IPS DF 6.9 (cell line): ENCODE measurements around the gene MAST3.

Source experiments
- DNase-seq: peaks from one replicate; pipeline ENCODE4 v3.0.0-alpha.2; 2013; ENCODE audit warnings: low read depth, low spot score
- H3K27ac ChIP-seq: one replicate; pipeline ENCODE4 v1.5.1; 2013; ENCODE audit warnings: low read length, control low read depth
- H3K27me3 ChIP-seq: 2 replicates; pipeline ENCODE4 v1.6.1; 2013; ENCODE audit warnings: mild to moderate bottlenecking, low read length; ENCODE audit not compliant: control insufficient read depth, insufficient read depth
- H3K36me3 ChIP-seq: 2 replicates; pipeline ENCODE4 v1.6.1; 2013; ENCODE audit warnings: low read length; ENCODE audit not compliant: control insufficient read depth, insufficient read depth
- H3K4me1 ChIP-seq: 2 replicates; pipeline ENCODE4 v1.6.1; 2013; ENCODE audit warnings: low read length; ENCODE audit not compliant: control insufficient read depth, insufficient read depth
- H3K4me3 ChIP-seq: 2 replicates; pipeline ENCODE4 v1.5.1; 2013; ENCODE audit warnings: mild to moderate bottlenecking, low read length
- H3K9me3 ChIP-seq: 2 replicates; pipeline ENCODE4 v1.6.1; 2013; ENCODE audit warnings: low read length, inconsistent platforms; ENCODE audit not compliant: control insufficient read depth, insufficient read depth
- WGBS: extraction: QIAGEN DNeasy Blood & Tissue Kit; methylation state at CpG from one replicate; pipeline ENCODE4 v1.1.7; 2013; ENCODE audit warnings: mixed read lengths, missing lambda C conversion rate; ENCODE audit not compliant: insufficient read length, insufficient coverage; 5-methylcytosine and 5-hydroxymethylcytosine counted together

The MAST3 gene

DNA sequence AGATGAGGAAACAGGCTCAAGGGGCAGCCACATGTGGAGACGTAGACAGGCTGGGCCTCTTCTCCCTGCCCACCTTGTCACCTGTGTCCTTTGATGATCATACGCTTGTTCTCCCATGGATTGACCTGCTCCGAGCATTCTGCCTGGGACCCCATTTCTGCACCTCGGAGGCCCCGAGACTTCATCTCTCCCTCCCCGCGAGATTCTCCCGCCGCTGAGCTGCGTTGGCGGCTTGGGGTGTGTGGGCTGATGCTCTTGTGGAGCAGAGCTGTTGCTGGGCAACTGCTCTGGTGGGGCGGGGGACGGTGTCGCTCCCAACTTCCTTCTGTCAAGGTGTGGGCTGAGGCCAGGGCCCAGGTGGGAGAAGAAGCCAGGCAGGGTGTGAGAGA is 22.1 kb downstream of the MAST3 start:
- no peak for DNase-seq
- Histone ChIP-seq H3K27ac (no peak overlapping the region), H3K4me3 (no peak overlapping the region)

GRCh38 chr19:18120127-18120526 is 22.5 kb downstream of the MAST3 start:
- no peaks in the 10 kb centered on the region for H3K9me3 ChIP-seq
- WGBS = no CpG with 5 or more reads among the region's 1 CpG
- peaks cover 8% of the 10 kb centered on the region; the same call in 1 of the 2 replicates for H3K36me3 ChIP-seq
- DNase-seq = no peak
- H3K27me3 ChIP-seq = no peaks in the 10 kb centered on the region
- no peak overlapping the region for H3K4me3 ChIP-seq
- H3K27ac ChIP-seq = no peak overlapping the region
- peaks cover 1% of the 10 kb centered on the region; the same call in 1 of the 2 replicates for H3K4me1 ChIP-seq

More for the DNA sequence above, 22.1 kb downstream of the MAST3 start:
- no peaks in the 10 kb centered on the region for H3K9me3 ChIP-seq
- H3K36me3 ChIP-seq = peaks cover 8% of the 10 kb centered on the region; the same call in 1 of the 2 replicates
- H3K27me3 ChIP-seq = no peaks in the 10 kb centered on the region
- H3K4me1 ChIP-seq = peaks cover 1% of the 10 kb centered on the region; the same call in 1 of the 2 replicates
- WGBS = no CpG with 5 or more reads among the region's 14 CpGs

DNA sequence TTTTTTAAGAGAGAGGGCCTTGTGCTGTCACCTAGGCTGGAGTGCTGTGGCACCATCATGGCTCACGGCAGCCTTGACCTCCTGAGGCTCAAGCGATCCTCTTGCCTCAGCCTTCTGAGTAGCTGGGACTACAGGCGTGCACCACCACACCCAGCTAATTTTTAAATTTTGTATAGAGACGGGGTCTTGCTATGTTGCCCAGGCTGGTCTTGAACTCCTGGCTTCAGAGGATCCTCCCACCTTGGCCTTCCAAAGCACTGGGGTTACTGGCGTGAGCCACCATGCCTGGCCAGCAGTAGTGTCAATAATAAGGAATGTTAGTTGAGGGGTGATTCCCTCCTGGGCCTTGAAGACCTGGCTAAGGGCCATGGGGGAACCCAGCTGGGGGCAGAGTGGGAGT is 23.6 kb downstream of the MAST3 start:
- WGBS = no CpG with 5 or more reads among the region's 5 CpGs
- peaks cover 8% of the 10 kb centered on the region; the same call in 1 of the 2 replicates for H3K36me3 ChIP-seq
- H3K4me1 ChIP-seq = peaks cover 1% of the 10 kb centered on the region; the same call in 1 of the 2 replicates
- no peak for DNase-seq
- H3K27me3 ChIP-seq = no peaks in the 10 kb centered on the region
- no peak overlapping the region for H3K27ac ChIP-seq
- no peak overlapping the region for H3K4me3 ChIP-seq
- no peaks in the 10 kb centered on the region for H3K9me3 ChIP-seq

GRCh38 chr19:18122424-18122823 is 24.8 kb downstream of the MAST3 start:
- DNase-seq = no peak
- WGBS = no CpG with 5 or more reads among the region's 7 CpGs
- Histone ChIP-seq H3K27me3 (no peaks in the 10 kb centered on the region), H3K9me3 (no peaks in the 10 kb centered on the region), H3K4me3 (no peak overlapping the region), H3K36me3 (peaks cover 8% of the 10 kb centered on the region; the same call in 1 of the 2 replicates), H3K4me1 (peaks cover 1% of the 10 kb centered on the region; the same call in 1 of the 2 replicates), H3K27ac (no peak overlapping the region)

DNA sequence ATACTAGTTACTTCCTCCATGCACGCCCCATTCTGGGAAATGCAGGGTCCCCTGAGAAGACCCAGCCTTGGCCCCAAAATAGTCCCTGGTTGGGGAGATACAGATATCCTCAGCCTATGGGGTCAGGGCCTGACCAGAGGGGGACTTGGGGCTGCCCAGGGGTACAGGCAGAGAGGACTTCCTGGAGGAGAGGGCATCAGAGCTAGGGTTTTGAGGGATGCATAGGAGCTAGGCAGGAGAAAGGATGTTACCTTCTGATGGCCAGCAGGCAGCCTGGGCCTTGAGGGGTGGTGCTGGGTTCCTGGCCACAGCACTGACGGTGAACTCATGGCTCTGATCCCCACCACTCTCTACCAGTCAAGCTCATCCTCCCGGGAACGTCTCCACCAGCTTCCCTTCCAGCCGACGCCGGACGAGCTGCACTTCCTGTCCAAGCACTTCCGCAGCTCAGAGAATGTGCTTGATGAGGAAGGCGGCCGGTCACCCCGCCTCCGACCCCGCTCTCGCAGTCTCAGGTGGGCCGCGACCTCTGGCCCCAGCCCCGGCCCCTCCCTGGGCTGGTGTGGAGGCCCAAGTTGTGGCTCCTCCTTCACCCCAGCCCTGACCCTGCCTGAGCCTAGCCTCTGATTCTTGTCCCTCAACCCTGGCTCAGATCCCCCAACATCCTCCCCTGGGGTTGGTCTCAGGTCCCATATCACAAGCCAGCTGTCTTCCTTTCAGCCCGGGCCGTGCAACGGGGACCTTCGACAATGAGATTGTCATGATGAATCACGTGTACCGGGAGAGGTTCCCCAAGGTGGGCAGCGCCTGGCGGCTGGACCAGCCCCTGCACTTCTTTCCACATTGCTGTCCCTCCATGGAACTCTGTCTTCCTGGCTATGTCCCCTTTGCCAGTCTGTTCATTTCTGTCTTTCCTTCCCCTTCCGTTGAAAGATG is 25.6 kb downstream of the MAST3 start:
- Histone ChIP-seq H3K4me1 (peaks cover 1% of the 10 kb centered on the region; the same call in 1 of the 2 replicates), H3K27ac (no peak overlapping the region), H3K27me3 (no peaks in the 10 kb centered on the region), H3K36me3 (peaks cover 8% of the 10 kb centered on the region; the same call in 1 of the 2 replicates), H3K4me3 (no peak overlapping the region), H3K9me3 (no peaks in the 10 kb centered on the region)
- DNase-seq = no peak
- WGBS = no CpG with 5 or more reads among the region's 27 CpGs

DNA sequence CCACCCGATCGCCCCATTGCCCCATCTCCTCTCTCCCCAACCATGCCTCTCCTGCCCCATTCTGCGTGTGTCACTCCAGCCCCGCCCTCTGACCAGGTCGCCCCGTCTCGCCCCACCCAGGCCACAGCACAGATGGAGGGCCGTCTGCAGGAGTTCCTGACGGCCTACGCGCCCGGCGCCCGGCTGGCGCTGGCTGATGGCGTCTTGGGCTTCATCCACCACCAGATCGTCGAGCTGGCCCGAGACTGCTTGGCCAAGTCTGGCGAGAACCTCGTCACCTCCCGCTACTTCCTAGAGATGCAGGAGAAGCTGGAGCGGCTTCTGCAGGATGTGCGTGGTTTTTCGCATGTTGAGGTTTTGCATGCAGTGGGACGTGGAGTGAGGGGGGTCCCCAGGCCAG is 26.2 kb downstream of the MAST3 start:
- H3K27me3 ChIP-seq = no peaks in the 10 kb centered on the region
- peaks cover 8% of the 10 kb centered on the region; the same call in 1 of the 2 replicates for H3K36me3 ChIP-seq
- H3K4me3 ChIP-seq = no peak overlapping the region; the same call in 1 of the 2 replicates
- no peak for DNase-seq
- H3K27ac ChIP-seq = no peak overlapping the region
- H3K9me3 ChIP-seq = no peaks in the 10 kb centered on the region
- H3K4me1 ChIP-seq = no peaks in the 10 kb centered on the region; the same call in 1 of the 2 replicates
- WGBS = no CpG with 5 or more reads among the region's 26 CpGs

- WGBS = no CpG with 5 or more reads among the region's 2 CpGs
- DNase-seq = no peak
These were observed 28.5 kb downstream of the MAST3 start for GRCh38 chr19:18126097-18126496.

GRCh38 chr19:18128044-18128443 is 30.5 kb downstream of the MAST3 start:
- no peak overlapping the region for H3K27ac ChIP-seq
- DNase-seq = no peak
- H3K9me3 ChIP-seq = no peaks in the 10 kb centered on the region
- H3K36me3 ChIP-seq = peaks cover 10% of the 10 kb centered on the region; the same call in 1 of the 2 replicates
- no peaks in the 10 kb centered on the region for H3K27me3 ChIP-seq
- no peak overlapping the region for H3K4me3 ChIP-seq
- no CpG with 5 or more reads among the region's 3 CpGs for WGBS
- H3K4me1 ChIP-seq = no peaks in the 10 kb centered on the region

More at GRCh38 chr19:18126097-18126496, 28.5 kb downstream of the MAST3 start:
- Histone ChIP-seq H3K4me1 (no peaks in the 10 kb centered on the region), H3K9me3 (no peaks in the 10 kb centered on the region), H3K36me3 (peaks cover 10% of the 10 kb centered on the region; the same call in 1 of the 2 replicates), H3K27me3 (no peaks in the 10 kb centered on the region), H3K4me3 (no peak overlapping the region), H3K27ac (no peak overlapping the region)

GRCh38 chr19:18128805-18129204 is 31.2 kb downstream of the MAST3 start:
- no peaks in the 10 kb centered on the region for H3K9me3 ChIP-seq
- no peaks in the 10 kb centered on the region for H3K27me3 ChIP-seq
- H3K4me1 ChIP-seq = no peaks in the 10 kb centered on the region
- WGBS = no CpG with 5 or more reads among the region's 12 CpGs
- no peak for DNase-seq
- no peak overlapping the region for H3K27ac ChIP-seq
- no peak overlapping the region for H3K4me3 ChIP-seq
- peaks cover 8% of the 10 kb centered on the region; the same call in 1 of the 2 replicates for H3K36me3 ChIP-seq

GRCh38 chr19:18130523-18131242 is 33.1 kb downstream of the MAST3 start:
- Histone ChIP-seq H3K27me3 (no peaks in the 10 kb centered on the region), H3K9me3 (no peaks in the 10 kb centered on the region), H3K27ac (no peak overlapping the region), H3K36me3 (0 out of 2 replicates have a peak, but pooled peaks cover 6% of the 10 kb centered on the region), H3K4me1 (no peaks in the 10 kb centered on the region), H3K4me3 (no peak overlapping the region)
- WGBS = no CpG with 5 or more reads among the region's 21 CpGs
- DNase-seq = no peak
